ENCODE results near the gene CEP135.

GRCh38 chr4:56066493-56066892, 117.7 kb downstream of the CEP135 start:
- TF ChIP-seq POLR2AphosphoS5 (IDR thresholded peaks at IDR 0.05; ENCODE audit: low read depth, low read length) (no peak), POLR2A (IDR thresholded peaks at IDR 0.05; ENCODE audit: low read depth, low read length) (no peak), TAF1 (IDR thresholded peaks at IDR 0.05; ENCODE audit: low read depth, low read length) (no peak), POU2F2 (IDR thresholded peaks at IDR 0.05; ENCODE audit: low read depth, low read length) (no peak), SPI1 (IDR thresholded peaks at IDR 0.05; ENCODE audit: low read depth, low read length) (no peak)
